ENCODE measurements around the gene DCTD.

- TF ChIP-seq POLR2A (IDR thresholded peaks at IDR 0.05) (no peak), POLR2AphosphoS5 (IDR thresholded peaks at IDR 0.05) (no peak), CTCF (IDR thresholded peaks at IDR 0.05) (no peak)
These were observed 31.0 kb downstream of the DCTD start for GRCh38 chr4:182886205-182886604.

Measured in stomach (tissue), 4 donors.